ENCODE results near the gene GPC5.

- TF ChIP-seq, protein P1, sequence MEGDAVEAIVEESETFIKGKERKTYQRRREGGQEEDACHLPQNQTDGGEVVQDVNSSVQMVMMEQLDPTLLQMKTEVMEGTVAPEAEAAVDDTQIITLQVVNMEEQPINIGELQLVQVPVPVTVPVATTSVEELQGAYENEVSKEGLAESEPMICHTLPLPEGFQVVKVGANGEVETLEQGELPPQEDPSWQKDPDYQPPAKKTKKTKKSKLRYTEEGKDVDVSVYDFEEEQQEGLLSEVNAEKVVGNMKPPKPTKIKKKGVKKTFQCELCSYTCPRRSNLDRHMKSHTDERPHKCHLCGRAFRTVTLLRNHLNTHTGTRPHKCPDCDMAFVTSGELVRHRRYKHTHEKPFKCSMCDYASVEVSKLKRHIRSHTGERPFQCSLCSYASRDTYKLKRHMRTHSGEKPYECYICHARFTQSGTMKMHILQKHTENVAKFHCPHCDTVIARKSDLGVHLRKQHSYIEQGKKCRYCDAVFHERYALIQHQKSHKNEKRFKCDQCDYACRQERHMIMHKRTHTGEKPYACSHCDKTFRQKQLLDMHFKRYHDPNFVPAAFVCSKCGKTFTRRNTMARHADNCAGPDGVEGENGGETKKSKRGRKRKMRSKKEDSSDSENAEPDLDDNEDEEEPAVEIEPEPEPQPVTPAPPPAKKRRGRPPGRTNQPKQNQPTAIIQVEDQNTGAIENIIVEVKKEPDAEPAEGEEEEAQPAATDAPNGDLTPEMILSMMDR (IDR thresholded peaks at IDR 0.05; ENCODE audit: insufficient read depth, low read length, poor library complexity, severe bottlenecking), result no peak
- no peak for TF ChIP-seq EZH2phosphoT487 (conservative IDR thresholded peaks at IDR 0.05; ENCODE audit: low read length)
These were observed 1263.0 kb downstream of the GPC5 start for GRCh38 chr13:92661406-92661805.

All from SU-DHL-6 (cell line).